H9 (cell line): ENCODE results near the gene CT45A1. TPM values are rescaled to one million over a fixed set of nuclear protein-coding genes. Genes with fewer than 3 reads are reported as not detected.

Source experiments
- DNase-seq: peaks from one replicate; pipeline ENCODE4 v3.0.0-alpha.2; 2017
- H2AFZ ChIP-seq: one replicate; pipeline ENCODE4 v1.6.1; 2013; ENCODE audit warnings: mild to moderate bottlenecking, low read length, control low read depth, moderate library complexity
- H2AK5ac ChIP-seq: 2 replicates; pipeline ENCODE4 v1.6.1; 2013; ENCODE audit warnings: low read length, control low read depth, mixed read lengths; ENCODE audit not compliant: insufficient read length
- H2BK120ac ChIP-seq: one replicate; pipeline ENCODE4 v1.6.1; 2013; ENCODE audit warnings: low read depth, mild to moderate bottlenecking, low read length, control low read depth, inconsistent platforms; ENCODE audit not compliant: poor library complexity, severe bottlenecking
- H2BK12ac ChIP-seq: 2 replicates; pipeline ENCODE4 v1.6.1; 2013; ENCODE audit warnings: low read length, control low read depth, mixed read lengths, low read depth; ENCODE audit not compliant: insufficient read length
- H2BK15ac ChIP-seq: 2 replicates; pipeline ENCODE4 v1.6.1; 2013; ENCODE audit warnings: low read depth, low read length, control low read depth
- H2BK20ac ChIP-seq: one replicate; pipeline ENCODE4 v1.6.1; 2013; ENCODE audit warnings: low read depth, mild to moderate bottlenecking, low read length, control low read depth, inconsistent platforms; ENCODE audit not compliant: poor library complexity, severe bottlenecking
- H2BK5ac ChIP-seq: 2 replicates; pipeline ENCODE4 v1.6.1; 2013; ENCODE audit warnings: low read length, control low read depth, mixed read lengths; ENCODE audit not compliant: insufficient read length
- H3K14ac ChIP-seq: 2 replicates; pipeline ENCODE4 v1.6.1; 2013; ENCODE audit warnings: low read length, control low read depth; ENCODE audit not compliant: insufficient read depth
- H3K18ac ChIP-seq: 2 replicates; pipeline ENCODE4 v1.6.1; 2013; ENCODE audit warnings: low read depth, mild to moderate bottlenecking, mixed read lengths, low read length, control low read depth; ENCODE audit not compliant: insufficient read length
- H3K23ac ChIP-seq: 2 replicates; pipeline ENCODE4 v1.6.1; 2013; ENCODE audit warnings: low read length, control low read depth, mixed read lengths, low read depth; ENCODE audit not compliant: insufficient read length
- H3K23me2 ChIP-seq: 2 replicates; pipeline ENCODE4 v1.6.1; 2013; ENCODE audit warnings: low read depth, mild to moderate bottlenecking, mixed read lengths, low read length, control low read depth; ENCODE audit not compliant: insufficient read length, poor library complexity, severe bottlenecking
- H3K27ac ChIP-seq: 2 replicates; pipeline ENCODE4 v1.5.1; 2013; ENCODE audit warnings: low read length, control low read depth, mixed read lengths, low read depth; ENCODE audit not compliant: insufficient read length
- H3K27me3 ChIP-seq: 2 replicates; pipeline ENCODE4 v1.6.1; 2013; ENCODE audit warnings: low read length, control low read depth, inconsistent platforms; ENCODE audit not compliant: insufficient read depth
- H3K4ac ChIP-seq: 2 replicates; pipeline ENCODE4 v1.6.1; 2013; ENCODE audit warnings: low read depth, mild to moderate bottlenecking, control low read depth, inconsistent platforms, low read length, moderate library complexity
- H3K4me1 ChIP-seq: 2 replicates; pipeline ENCODE4 v1.6.1; 2013; ENCODE audit warnings: low read length, control low read depth, inconsistent platforms; ENCODE audit not compliant: insufficient read depth
- H3K4me2 ChIP-seq: 2 replicates; pipeline ENCODE4 v1.6.1; 2013; ENCODE audit warnings: low read length, control low read depth, mixed read lengths; ENCODE audit not compliant: insufficient read length, insufficient read depth
- H3K56ac ChIP-seq: 2 replicates; pipeline ENCODE4 v1.6.1; 2013; ENCODE audit warnings: low read depth, mild to moderate bottlenecking, mixed read lengths, low read length, control low read depth; ENCODE audit not compliant: insufficient read length
- H3K79me1 ChIP-seq: 2 replicates; pipeline ENCODE4 v1.6.1; 2013; ENCODE audit warnings: low read depth, mild to moderate bottlenecking, moderate library complexity, low read length, control low read depth, inconsistent platforms; ENCODE audit not compliant: insufficient read depth, poor library complexity, severe bottlenecking
- H3K79me2 ChIP-seq: 2 replicates; pipeline ENCODE4 v1.6.1; 2013; ENCODE audit warnings: low read length, control low read depth, inconsistent platforms; ENCODE audit not compliant: insufficient read depth
- H3K9ac ChIP-seq: 2 replicates; pipeline ENCODE4 v1.6.1; 2013; ENCODE audit warnings: low read length, control low read depth, mixed read lengths; ENCODE audit not compliant: insufficient read length; ENCODE audit errors: extremely low read depth
- H3K9me3 ChIP-seq: one replicate; pipeline ENCODE4 v1.6.1; 2013; ENCODE audit warnings: low read depth, low read length, inconsistent platforms; ENCODE audit not compliant: control insufficient read depth
- H3T11ph ChIP-seq: one replicate; pipeline ENCODE4 v1.6.1; 2013; ENCODE audit warnings: mild to moderate bottlenecking, low read length, control low read depth, inconsistent platforms
- H4K20me1 ChIP-seq: one replicate; pipeline ENCODE4 v1.6.1; 2013; ENCODE audit not compliant: control insufficient read depth, insufficient read length, insufficient read depth
- H4K5ac ChIP-seq: 2 replicates; pipeline ENCODE4 v1.6.1; 2013; ENCODE audit warnings: low read depth, mild to moderate bottlenecking, mixed read lengths, low read length, control low read depth; ENCODE audit not compliant: insufficient read length
- H4K8ac ChIP-seq: replicated peaks from 2 replicates; pipeline ENCODE4 v1.6.1; 2013; ENCODE audit warnings: low read length, control low read depth, mixed read lengths, low read depth; ENCODE audit not compliant: insufficient read length
- H4K91ac ChIP-seq: 2 replicates; pipeline ENCODE4 v1.6.1; 2013; ENCODE audit warnings: low read depth, mild to moderate bottlenecking, moderate library complexity, mixed read lengths, low read length, control low read depth; ENCODE audit not compliant: insufficient read length
- H3K27ac Mint-ChIP-seq, 3 experiments: 2 replicates in 2 of 3; 3 replicates in 1 of 3; pipeline ENCODE4 v1.8.0; 2020 to 2021; ENCODE audit warnings: mixed read lengths in 3 of 3, mild to moderate bottlenecking in 1 of 3, moderate library complexity in 1 of 3
- H3K27me3 Mint-ChIP-seq: 2 replicates; pipeline ENCODE4 v1.8.0; 2021; ENCODE audit warnings: low read depth, mild to moderate bottlenecking, moderate library complexity, mixed read lengths
- H3K36me3 Mint-ChIP-seq, 3 experiments: 2 replicates in 2 of 3; 3 replicates in 1 of 3; pipeline ENCODE4 v1.8.0; 2020 to 2021; ENCODE audit warnings: low read depth in 3 of 3, mixed read lengths in 3 of 3; ENCODE audit not compliant: insufficient read depth in 1 of 3
- H3K4me1 Mint-ChIP-seq, 2 experiments: 2 replicates each; pipeline ENCODE4 v1.8.0; 2020; ENCODE audit warnings: mixed read lengths in 2 of 2
- H3K4me3 Mint-ChIP-seq, 2 experiments: 2 replicates in 1 of 2; 3 replicates in 1 of 2; pipeline ENCODE4 v1.8.0; 2020 to 2021; ENCODE audit warnings: mild to moderate bottlenecking in 2 of 2, mixed read lengths in 2 of 2, moderate library complexity in 1 of 2
- H3K9me3 Mint-ChIP-seq, 2 experiments: 2 replicates in 1 of 2; 3 replicates in 1 of 2; pipeline ENCODE4 v1.8.0; 2020; ENCODE audit warnings: mild to moderate bottlenecking in 2 of 2, mixed read lengths in 2 of 2, moderate library complexity in 1 of 2
- CTCF ChIP-seq: fragments of 200-600 bp; sonication (generic); conservative IDR thresholded peaks from 3 replicates; pipeline ENCODE4 v1.8.0; 2021; ENCODE audit warnings: antibody characterized with exemption, mild to moderate bottlenecking
- WGBS: extraction: QIAGEN DNeasy Blood & Tissue Kit; methylation state at CpG from one replicate; pipeline ENCODE4 v1.1.7; 2013; ENCODE audit warnings: missing lambda C conversion rate, low lambda C conversion rate, mixed read lengths; ENCODE audit not compliant: insufficient read length; ENCODE audit errors: extremely low coverage; 5-methylcytosine and 5-hydroxymethylcytosine counted together
- total RNA-seq: library from RNA; stranded (reverse); gene quantifications from 2 replicates; pipeline ENCODE4 v1.2.1, GENCODE V29; 2021

Gene CT45A1
- total RNA-seq, 1 experiment from 2014 or later: not detected

DNA sequence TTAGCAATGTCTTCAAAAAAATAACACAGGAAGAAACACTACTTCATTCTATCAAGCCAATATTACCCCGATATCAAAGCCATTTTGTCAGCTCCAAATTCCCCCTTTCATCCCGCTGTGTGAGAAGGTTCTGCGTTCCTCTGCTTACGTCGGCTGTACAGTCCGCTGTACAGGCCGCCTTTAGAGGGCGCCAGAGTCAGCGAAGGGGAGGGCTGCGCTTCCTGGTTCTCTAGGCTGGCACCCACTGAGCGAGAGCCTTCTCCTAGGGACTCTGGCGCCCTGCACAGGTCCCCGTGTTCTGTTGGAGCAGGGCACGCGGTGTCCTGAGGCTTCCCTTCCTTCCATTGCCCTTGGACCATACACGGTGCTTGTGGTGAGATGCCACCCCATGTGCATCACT is 25.3 kb upstream of the CT45A1 start:
- Histone ChIP-seq H4K20me1 (no peaks in the 10 kb centered on the region), H3K14ac (no peak overlapping the region), H2BK5ac (no peak overlapping the region), H3K27ac (no peak overlapping the region), H3K4me1 (no peaks in the 10 kb centered on the region), H3K9me3 (peaks cover 44% of the 10 kb centered on the region), H3K18ac (no peak overlapping the region), H2AK5ac (no peak overlapping the region), H3T11ph (no peak overlapping the region), H3K23me2 (no peaks in the 10 kb centered on the region), H3K23ac (no peak overlapping the region), H3K79me1 (no peaks in the 10 kb centered on the region), H3K9ac (no peak overlapping the region), H2BK20ac (no peak overlapping the region), H3K56ac (no peak overlapping the region), H2BK15ac (no peak overlapping the region), H3K4ac (no peak overlapping the region), H3K27me3 (no peaks in the 10 kb centered on the region), H4K8ac (no peak overlapping the region), H4K5ac (no peak overlapping the region), H2BK120ac (no peak overlapping the region), H3K4me2 (no peak overlapping the region), H2BK12ac (no peak overlapping the region), H4K91ac (no peak overlapping the region), H3K79me2 (no peaks in the 10 kb centered on the region), H2AFZ (no peak overlapping the region)
- Mint-ChIP-seq H3K4me1 (no peaks in the 10 kb centered on the region), H3K27ac (no peak overlapping the region), H3K4me3 (no peak overlapping the region), H3K27me3 (no peaks in the 10 kb centered on the region; the same call in none of the 2 replicates), H3K36me3 (peaks cover 0 to 6% (median 1%) of the 10 kb centered on the region in 3 experiments; a peak in 3 of 7 replicates), H3K9me3 (peaks cover 65 to 77% of the 10 kb centered on the region in 2 experiments)
- 0 out of 3 replicates have a peak, but pooled peaks have one; percentile 26 for TF ChIP-seq CTCF
- no CpG with 5 or more reads among the region's 16 CpGs for WGBS
- DNase-seq: peak; percentile 43
